WTC11 (cell line): Measurements from ENCODE around the gene FADS6.

Source experiments
- CREB1 ChIP-seq: sonication (generic); formaldehyde crosslinking; IDR thresholded peaks from 2 replicates; pipeline ENCODE4 v1.8.0; 2023; ENCODE audit warnings: mild to moderate bottlenecking, missing genetic modification reagents
- CTCF ChIP-seq: fragments of 200-600 bp; IDR thresholded peaks from 2 replicates; pipeline ENCODE4 v1.8.0; 2022; ENCODE audit warnings: antibody characterized with exemption
- ETV6 ChIP-seq: sonication (generic); formaldehyde crosslinking; IDR thresholded peaks from 2 replicates; pipeline ENCODE4 v1.8.1; 2022; ENCODE audit warnings: mild to moderate bottlenecking, missing genetic modification reagents
- GRHL2 ChIP-seq: fragments of 250-450 bp; sonication (Bioruptor Pico); IDR thresholded peaks from 2 replicates; pipeline ENCODE4 v1.8.0; 2022; ENCODE audit warnings: mild to moderate bottlenecking, moderate library complexity; ENCODE audit not compliant: insufficient replicate concordance, severe bottlenecking
- GTF2I ChIP-seq: fragments of 250-450 bp; sonication (Bioruptor Pico); conservative IDR thresholded peaks from 2 replicates; pipeline ENCODE4 v1.4.0; 2021; ENCODE audit warnings: mild to moderate bottlenecking
- MAX ChIP-seq: sonication (generic); formaldehyde crosslinking; IDR thresholded peaks from 2 replicates; pipeline ENCODE4 v1.8.0; 2022; ENCODE audit warnings: mild to moderate bottlenecking, missing genetic modification reagents
- SP1 ChIP-seq: sonication (generic); formaldehyde crosslinking; conservative IDR thresholded peaks from 2 replicates; pipeline ENCODE4 v1.8.1; 2022; ENCODE audit warnings: missing genetic modification reagents
- ZNF138 ChIP-seq: sonication (generic); formaldehyde crosslinking; conservative IDR thresholded peaks from 2 replicates; pipeline ENCODE4 v1.8.1; 2022; ENCODE audit warnings: mild to moderate bottlenecking, moderate library complexity, missing genetic modification reagents
- TF ChIP-seq, protein P1 (sequence below): sonication (generic); formaldehyde crosslinking; IDR thresholded peaks from 2 replicates; pipeline ENCODE4 v1.8.0; 2022; ENCODE audit warnings: mild to moderate bottlenecking, missing genetic modification reagents

GRCh38 chr17:74872313-74873036 lies 21.0 kb downstream of the FADS6 start, which contains the start of gene FDXR:
- TF ChIP-seq MAX (CRISPR knock-in tag) (no peak), ZNF138 (CRISPR knock-in tag) (no peak), CTCF (no peak), GRHL2 (no peak), GTF2I (no peak), CREB1 (CRISPR knock-in tag) (no peak), SP1 (CRISPR knock-in tag) (peak; percentile 57), ETV6 (peak; percentile 17; the same call in 1 of the 2 replicates)
- TF ChIP-seq, protein P1, sequence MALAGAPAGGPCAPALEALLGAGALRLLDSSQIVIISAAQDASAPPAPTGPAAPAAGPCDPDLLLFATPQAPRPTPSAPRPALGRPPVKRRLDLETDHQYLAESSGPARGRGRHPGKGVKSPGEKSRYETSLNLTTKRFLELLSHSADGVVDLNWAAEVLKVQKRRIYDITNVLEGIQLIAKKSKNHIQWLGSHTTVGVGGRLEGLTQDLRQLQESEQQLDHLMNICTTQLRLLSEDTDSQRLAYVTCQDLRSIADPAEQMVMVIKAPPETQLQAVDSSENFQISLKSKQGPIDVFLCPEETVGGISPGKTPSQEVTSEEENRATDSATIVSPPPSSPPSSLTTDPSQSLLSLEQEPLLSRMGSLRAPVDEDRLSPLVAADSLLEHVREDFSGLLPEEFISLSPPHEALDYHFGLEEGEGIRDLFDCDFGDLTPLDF (CRISPR knock-in tag): no peak
